Measurements from ENCODE around the gene C11orf52. TPM values are rescaled to one million over a fixed set of nuclear protein-coding genes. Genes with fewer than 3 reads are reported as not detected.

C11orf52 gene
- total and polyA plus RNA-seq, 2 donors (not counting 3 experiments of a cell fraction or from before 2014, with no cell fraction given) = 0.31 to 0.76 TPM

GRCh38 chr11:111870522-111870885 is 48.2 kb upstream of the C11orf52 start:
- dilution Hi-C loops (cut with MboI; ENCODE audit: extremely low pct_ligation_motif_present, low sequenced_read_pairs) (no loop called here), intact Hi-C loops (cut with micrococcal nuclease) (loop anchor here (2.0 kb wide), 2 partner anchors 56 to 154 kb away; partner anchors contain the start of gene DLAT)
- H3K36me3 ChIP-seq (ENCODE audit: control insufficient read depth in 2 of 2, extremely low read depth in 1 of 2, insufficient read depth in 2 of 2, low read length in 2 of 2) = peaks cover 0 to 2% of the 10 kb centered on the region in 2 experiments
- no TSS peak for BruUV-seq (replicated peaks)
- no peak for DNase-seq (ENCODE audit: low read depth, low spot score)
- H3K9ac ChIP-seq (replicated peaks; ENCODE audit: extremely low read depth, insufficient read depth, low read length) = peak overlapping the region; percentile 87
- no peak for FAIRE-seq
- peak overlapping the region; percentile 96 for H2AFZ ChIP-seq (ENCODE audit: low read depth, low read length)
- H3K4me3 ChIP-seq (replicated peaks in 1 of 3; ENCODE audit: insufficient read depth in 1 of 3, low read depth in 1 of 3, low read length in 3 of 3) = peak overlapping the region; percentile 72 to 93 (median 81)
- CTCF ChIA-PET = interaction anchor here (0.6 to 2.8 kb wide), 27 partner anchors 9 to 409 kb away, joined by 3 to 23 read pairs (median 4); partner anchors contain the start of genes BCO2, C11orf52 and TIMM8B
- H3K9me3 ChIP-seq (replicated peaks; ENCODE audit: control insufficient read depth, insufficient read depth, low read length) = no peaks in the 10 kb centered on the region
- peak overlapping the region; percentile 91 for H3K4me2 ChIP-seq (ENCODE audit: insufficient read depth, low read length)
- peaks cover 8% of the 10 kb centered on the region for H3K4me1 ChIP-seq (ENCODE audit: control insufficient read depth, extremely low read depth, insufficient read depth, low read length)
- H3K79me2 ChIP-seq (ENCODE audit: control insufficient read depth, insufficient read depth, low read length) = peaks cover 4% of the 10 kb centered on the region
- H4K20me1 ChIP-seq (replicated peaks; ENCODE audit: control insufficient read depth, extremely low read depth, insufficient read depth, low read length) = no peaks in the 10 kb centered on the region
- POLR2A ChIA-PET = interaction anchor here (0.7 to 2.2 kb wide), 3 partner anchors 9 to 88 kb away, joined by 5 to 6 read pairs (median 5); no protein-coding TSS in a partner anchor
- H3K27ac ChIP-seq (ENCODE audit: insufficient read depth, low read depth, low read length) = peak overlapping the region; percentile 71
- H3K27me3 ChIP-seq (ENCODE audit: control insufficient read depth in 2 of 2, insufficient read depth in 2 of 2, low read length in 2 of 2) = no peaks in the 10 kb centered on the region
- H3K9me1 ChIP-seq (replicated peaks; ENCODE audit: control insufficient read depth, extremely low read depth, insufficient read depth, low read length) = no peaks in the 10 kb centered on the region
- no peak for TF ChIP-seq MYC (IDR thresholded peaks at IDR 0.05; ENCODE audit: low read depth, low read length)
- no peak for TF ChIP-seq MAX (IDR thresholded peaks at IDR 0.05; ENCODE audit: insufficient read depth, insufficient read length)

DNA sequence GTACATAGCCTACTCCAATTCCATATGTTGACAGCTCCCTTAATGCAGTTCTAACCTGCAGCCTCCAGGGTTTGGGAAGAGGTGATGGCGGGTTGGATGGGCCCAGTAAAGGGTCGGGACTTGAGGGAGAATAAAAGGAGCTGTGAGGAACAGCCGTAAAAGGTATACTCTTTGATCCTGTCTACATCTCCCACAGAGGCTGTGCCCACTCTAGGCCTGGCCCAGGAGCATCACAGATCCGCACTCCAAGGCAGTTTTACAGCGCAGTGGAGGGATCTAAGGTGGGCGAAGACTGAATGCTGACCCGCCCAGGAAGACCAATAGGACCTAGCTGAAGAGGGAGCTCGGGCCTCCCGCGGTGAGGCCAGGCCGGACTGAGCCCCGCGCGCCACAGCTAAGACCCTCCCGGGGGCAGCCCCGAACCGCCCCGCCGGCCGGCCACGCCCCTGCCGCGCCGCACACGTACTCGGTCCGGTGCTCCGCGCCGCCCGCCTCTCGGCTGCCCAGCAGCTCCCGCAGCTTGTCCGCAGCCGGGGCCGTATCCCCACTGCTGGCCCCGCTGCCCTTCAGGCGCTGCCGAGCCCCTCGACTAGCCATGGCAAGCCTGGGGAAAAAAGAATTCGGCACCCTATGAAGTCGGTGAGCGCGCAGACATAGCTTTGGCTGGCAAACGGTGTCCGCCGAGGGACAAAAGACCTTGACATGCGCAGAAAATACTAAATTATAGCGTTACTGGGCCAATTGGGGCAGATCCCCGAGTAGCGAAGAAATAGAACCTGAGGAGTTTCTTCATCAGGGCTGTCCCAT is 47.6 kb upstream of the C11orf52 start, which contains the start of gene ALG9:
Gene ALG9 (minus strand): TSS at position 696 of the 807 bp plus-strand sequence. CDS start 99 bp downstream, at position 597.
- FAIRE-seq (peak; percentile 80), DNase-seq (ENCODE audit: low read depth, low spot score) (peak; percentile 87)
- H2AFZ ChIP-seq (ENCODE audit: low read depth, low read length) = peak within 1 kb of the TSS; percentile 96
- TSS peak; percentile 75 for BruUV-seq (replicated peaks)
- peaks cover 8% of the 10 kb centered on the region for H3K4me1 ChIP-seq (ENCODE audit: control insufficient read depth, extremely low read depth, insufficient read depth, low read length)
- dilution Hi-C loops (cut with MboI; ENCODE audit: extremely low pct_ligation_motif_present, low sequenced_read_pairs) (no loop called here), intact Hi-C loops (cut with micrococcal nuclease) (loop anchor here (2.0 kb wide), 2 partner anchors 56 to 154 kb away; partner anchors contain the start of gene DLAT)
- H3K4me2 ChIP-seq (ENCODE audit: insufficient read depth, low read length) = peak within 1 kb of the TSS; percentile 91
- H3K9me3 ChIP-seq (replicated peaks; ENCODE audit: control insufficient read depth, insufficient read depth, low read length) = no peaks in the 10 kb centered on the region
- no peaks in the 10 kb centered on the region for H3K27me3 ChIP-seq (ENCODE audit: control insufficient read depth in 2 of 2, insufficient read depth in 2 of 2, low read length in 2 of 2)
- POLR2A ChIA-PET = interaction anchor here (0.7 to 2.2 kb wide), 5 partner anchors 10 to 243 kb away, joined by 3 to 11 read pairs (median 5); no protein-coding TSS in a partner anchor
- peak within 1 kb of the TSS; percentile 71 for H3K27ac ChIP-seq (ENCODE audit: insufficient read depth, low read depth, low read length)
- CTCF ChIA-PET = interaction anchor here (0.6 to 2.8 kb wide), 36 partner anchors 9 to 409 kb away, joined by 3 to 23 read pairs (median 3); partner anchors contain the start of genes BCO2, C11orf52, CFAP68 and TIMM8B
- peak within 1 kb of the TSS; percentile 72 to 93 (median 81) for H3K4me3 ChIP-seq (replicated peaks in 1 of 3; ENCODE audit: insufficient read depth in 1 of 3, low read depth in 1 of 3, low read length in 3 of 3)
- H3K79me2 ChIP-seq (ENCODE audit: control insufficient read depth, insufficient read depth, low read length) = peaks cover 4% of the 10 kb centered on the region
- no peaks in the 10 kb centered on the region for H4K20me1 ChIP-seq (replicated peaks; ENCODE audit: control insufficient read depth, extremely low read depth, insufficient read depth, low read length)
- no peaks in the 10 kb centered on the region for H3K9me1 ChIP-seq (replicated peaks; ENCODE audit: control insufficient read depth, extremely low read depth, insufficient read depth, low read length)
- peak within 1 kb of the TSS; percentile 87 for H3K9ac ChIP-seq (replicated peaks; ENCODE audit: extremely low read depth, insufficient read depth, low read length)
- TF ChIP-seq JUN (IDR thresholded peaks at IDR 0.05; ENCODE audit: borderline replicate concordance, insufficient read depth, insufficient read length, low read depth) (no peak), POLR2AphosphoS5 (IDR thresholded peaks at IDR 0.05; ENCODE audit: insufficient read depth, low read depth, low read length) (peak; percentile 84), FOS (IDR thresholded peaks at IDR 0.05; ENCODE audit: borderline replicate concordance, insufficient read depth, low read length) (no peak), MAX (IDR thresholded peaks at IDR 0.05; ENCODE audit: insufficient read depth, insufficient read length) (no peak), EZH2 (IDR thresholded peaks at IDR 0.05; ENCODE audit: borderline replicate concordance, low read depth, low read length, severe bottlenecking) (no peak), MYC (IDR thresholded peaks at IDR 0.05; ENCODE audit: low read depth, low read length) (no peak), POLR2A (IDR thresholded peaks at IDR 0.05; ENCODE audit: low read depth, low read length) (peak; percentile 92), CTCF (IDR thresholded peaks at IDR 0.05; ENCODE audit: extremely low read depth in 1 of 2, insufficient read depth in 1 of 2, low read depth in 1 of 2, low read length in 2 of 2) (peak; percentile 8 to 15), GATA2 (IDR thresholded peaks at IDR 0.05; ENCODE audit: insufficient read depth, insufficient read length, low read depth, low read length) (no peak)
- peaks cover 0 to 2% of the 10 kb centered on the region in 2 experiments for H3K36me3 ChIP-seq (ENCODE audit: control insufficient read depth in 2 of 2, extremely low read depth in 1 of 2, insufficient read depth in 2 of 2, low read length in 2 of 2)
